ENCODE results near the gene ZNF358.

DNA sequence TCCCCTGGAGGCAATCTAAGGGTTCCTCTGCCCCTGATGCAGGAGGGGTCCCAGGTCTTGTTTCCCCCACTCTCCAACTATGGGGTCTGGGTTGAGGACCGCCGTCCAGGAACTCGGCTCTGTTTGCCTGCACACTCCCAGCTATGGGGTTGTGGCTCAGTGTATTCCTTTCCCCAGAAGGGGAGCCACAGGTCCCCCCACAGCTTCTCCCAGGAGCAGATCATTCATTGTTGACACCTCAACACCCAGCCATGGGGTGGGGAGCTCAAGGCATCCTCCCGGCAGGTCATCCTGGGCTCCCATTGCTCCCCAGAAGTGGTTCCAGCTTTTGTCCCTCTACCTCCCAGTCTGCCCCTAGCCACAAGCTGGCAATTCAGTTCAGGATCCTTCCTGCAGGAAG, 975 bp downstream of the ZNF358 start:
- TF ChIP-seq, protein P1, sequence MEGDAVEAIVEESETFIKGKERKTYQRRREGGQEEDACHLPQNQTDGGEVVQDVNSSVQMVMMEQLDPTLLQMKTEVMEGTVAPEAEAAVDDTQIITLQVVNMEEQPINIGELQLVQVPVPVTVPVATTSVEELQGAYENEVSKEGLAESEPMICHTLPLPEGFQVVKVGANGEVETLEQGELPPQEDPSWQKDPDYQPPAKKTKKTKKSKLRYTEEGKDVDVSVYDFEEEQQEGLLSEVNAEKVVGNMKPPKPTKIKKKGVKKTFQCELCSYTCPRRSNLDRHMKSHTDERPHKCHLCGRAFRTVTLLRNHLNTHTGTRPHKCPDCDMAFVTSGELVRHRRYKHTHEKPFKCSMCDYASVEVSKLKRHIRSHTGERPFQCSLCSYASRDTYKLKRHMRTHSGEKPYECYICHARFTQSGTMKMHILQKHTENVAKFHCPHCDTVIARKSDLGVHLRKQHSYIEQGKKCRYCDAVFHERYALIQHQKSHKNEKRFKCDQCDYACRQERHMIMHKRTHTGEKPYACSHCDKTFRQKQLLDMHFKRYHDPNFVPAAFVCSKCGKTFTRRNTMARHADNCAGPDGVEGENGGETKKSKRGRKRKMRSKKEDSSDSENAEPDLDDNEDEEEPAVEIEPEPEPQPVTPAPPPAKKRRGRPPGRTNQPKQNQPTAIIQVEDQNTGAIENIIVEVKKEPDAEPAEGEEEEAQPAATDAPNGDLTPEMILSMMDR (IDR thresholded peaks at IDR 0.05; ENCODE audit: low read length): no peak
- TF ChIP-seq EZH2 (IDR thresholded peaks at IDR 0.05; ENCODE audit: borderline replicate concordance, low read length): no peak
